GM12878 (cell line): Measurements from ENCODE around the gene HTRA2. TPM values are rescaled to one million over a fixed set of nuclear protein-coding genes. Genes with fewer than 3 reads are reported as not detected.

ENCODE experiments used
- ASH2L ChIP-seq: fragments of 300-600, 200-600 bp; sonication (generic); IDR thresholded peaks from 2 replicates; pipeline ENCODE4 v1.6.1; 2017; ENCODE audit warnings: low read depth, mild to moderate bottlenecking, borderline replicate concordance
- CREB1 ChIP-seq: IDR thresholded peaks from 2 replicates; pipeline ENCODE4 v1.6.1; 2012; ENCODE audit warnings: low read depth, mild to moderate bottlenecking, inconsistent platforms
- CTCF ChIP-seq, 3 experiments: IDR thresholded peaks in 2 of 3; conservative IDR thresholded peaks in 1 of 3; 2 replicates each; pipeline ENCODE4 v1.5.1; 2011; ENCODE audit warnings: low read depth in 3 of 3, low read length in 3 of 3, mild to moderate bottlenecking in 3 of 3, control low read depth in 2 of 3, moderate library complexity in 2 of 3, inconsistent platforms in 1 of 3, mixed read lengths in 1 of 3; ENCODE audit not compliant: control insufficient read depth in 2 of 3, insufficient read depth in 1 of 3; ENCODE audit errors: extremely low read depth in 1 of 3
- DPF2 ChIP-seq: fragments of 450-650 bp; IDR thresholded peaks from 2 replicates; pipeline ENCODE4 v1.6.1; 2017; ENCODE audit warnings: mild to moderate bottlenecking
- KLF5 ChIP-seq: fragments of 450-650 bp; IDR thresholded peaks from 2 replicates; pipeline ENCODE4 v1.6.1; 2014; ENCODE audit warnings: mild to moderate bottlenecking; ENCODE audit not compliant: partially characterized antibody
- RELB ChIP-seq: fragments of 450-650 bp; IDR thresholded peaks from 2 replicates; pipeline ENCODE4 v1.6.1; 2017; ENCODE audit warnings: low read depth, mild to moderate bottlenecking, moderate library complexity
- TARDBP ChIP-seq: IDR thresholded peaks from 2 replicates; pipeline ENCODE4 v1.6.1; 2016; ENCODE audit warnings: borderline replicate concordance
- TCF3 ChIP-seq: IDR thresholded peaks from 2 replicates; pipeline ENCODE4 v1.6.1; 2012; ENCODE audit warnings: low read depth, mild to moderate bottlenecking, low read length, borderline replicate concordance; ENCODE audit not compliant: insufficient read depth
- polyA plus RNA-seq, 11 experiments: library from polyadenylated mRNA; depleted of rRNA in 4 of 11; unstranded in 6 of 11; stranded (reverse) in 5 of 11; fragments of >200 nt; fragmentation: Nextera tagmentation in 4 of 11; fragmentation: Illumina TruSeq in 1 of 11; extraction: Ambion mirVana in 4 of 11; extraction: Trizol in 1 of 11; gene quantifications; 1 replicate in 1 of 11; 2 replicates in 10 of 11; pipeline versions ENCODE4 v1.2.1 to v1.2.3, GENCODE V29; 2011 to 2016; ENCODE audit warnings: inconsistent platforms in 2 of 11, missing spikeins in 2 of 11, low read depth in 1 of 11
- total RNA-seq, 4 experiments: library from RNA; depleted of rRNA in 3 of 4; stranded (reverse); fragments of >200 nt in 3 of 4; fragmentation: Illumina TruSeq in 1 of 4; extraction: Trizol in 1 of 4; gene quantifications; 2 replicates each; pipeline versions ENCODE4 v1.2.1 to v1.2.3, GENCODE V29; 2013 to 2021
- TF ChIP-seq, protein P1 (sequence below): fragments of 450-650 bp; IDR thresholded peaks from 2 replicates; pipeline ENCODE4 v1.6.1; 2017; ENCODE audit warnings: mild to moderate bottlenecking, moderate library complexity

The HTRA2 gene
- total and polyA plus RNA-seq, 10 of the 15 experiments (the other 5 are each of a cell fraction or from before 2014, with no cell fraction given): 42.3 to 73.9 (median 54.6) TPM

DNA sequence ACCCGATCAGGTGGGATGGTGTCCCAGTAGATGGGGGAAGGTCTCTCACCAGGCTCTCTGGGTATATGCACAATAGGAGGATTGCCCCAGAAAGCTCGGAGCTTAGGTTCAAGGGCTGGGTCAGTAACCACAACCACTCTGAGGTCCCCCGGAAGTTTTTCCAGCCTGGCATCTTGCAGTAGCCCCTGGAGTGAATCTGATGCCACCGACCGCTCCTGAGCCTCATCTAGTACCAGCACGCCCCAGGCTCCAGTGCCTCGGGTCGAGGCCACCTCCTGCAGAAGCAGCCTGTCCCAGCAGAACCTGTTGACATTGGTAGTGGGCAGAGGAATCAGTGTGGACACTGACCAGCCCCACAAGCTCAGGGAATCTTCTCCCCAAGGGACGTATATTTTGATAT is 5.7 kb upstream of the HTRA2 start (continued):
- TF ChIP-seq, protein P1, sequence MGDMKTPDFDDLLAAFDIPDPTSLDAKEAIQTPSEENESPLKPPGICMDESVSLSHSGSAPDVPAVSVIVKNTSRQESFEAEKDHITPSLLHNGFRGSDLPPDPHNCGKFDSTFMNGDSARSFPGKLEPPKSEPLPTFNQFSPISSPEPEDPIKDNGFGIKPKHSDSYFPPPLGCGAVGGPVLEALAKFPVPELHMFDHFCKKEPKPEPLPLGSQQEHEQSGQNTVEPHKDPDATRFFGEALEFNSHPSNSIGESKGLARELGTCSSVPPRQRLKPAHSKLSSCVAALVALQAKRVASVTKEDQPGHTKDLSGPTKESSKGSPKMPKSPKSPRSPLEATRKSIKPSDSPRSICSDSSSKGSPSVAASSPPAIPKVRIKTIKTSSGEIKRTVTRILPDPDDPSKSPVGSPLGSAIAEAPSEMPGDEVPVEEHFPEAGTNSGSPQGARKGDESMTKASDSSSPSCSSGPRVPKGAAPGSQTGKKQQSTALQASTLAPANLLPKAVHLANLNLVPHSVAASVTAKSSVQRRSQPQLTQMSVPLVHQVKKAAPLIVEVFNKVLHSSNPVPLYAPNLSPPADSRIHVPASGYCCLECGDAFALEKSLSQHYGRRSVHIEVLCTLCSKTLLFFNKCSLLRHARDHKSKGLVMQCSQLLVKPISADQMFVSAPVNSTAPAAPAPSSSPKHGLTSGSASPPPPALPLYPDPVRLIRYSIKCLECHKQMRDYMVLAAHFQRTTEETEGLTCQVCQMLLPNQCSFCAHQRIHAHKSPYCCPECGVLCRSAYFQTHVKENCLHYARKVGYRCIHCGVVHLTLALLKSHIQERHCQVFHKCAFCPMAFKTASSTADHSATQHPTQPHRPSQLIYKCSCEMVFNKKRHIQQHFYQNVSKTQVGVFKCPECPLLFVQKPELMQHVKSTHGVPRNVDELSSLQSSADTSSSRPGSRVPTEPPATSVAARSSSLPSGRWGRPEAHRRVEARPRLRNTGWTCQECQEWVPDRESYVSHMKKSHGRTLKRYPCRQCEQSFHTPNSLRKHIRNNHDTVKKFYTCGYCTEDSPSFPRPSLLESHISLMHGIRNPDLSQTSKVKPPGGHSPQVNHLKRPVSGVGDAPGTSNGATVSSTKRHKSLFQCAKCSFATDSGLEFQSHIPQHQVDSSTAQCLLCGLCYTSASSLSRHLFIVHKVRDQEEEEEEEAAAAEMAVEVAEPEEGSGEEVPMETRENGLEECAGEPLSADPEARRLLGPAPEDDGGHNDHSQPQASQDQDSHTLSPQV: no peak
- TF ChIP-seq CREB1 (no peak), ASH2L (no peak), CTCF (IDR thresholded peaks at IDR 0.05 in 2 of 3, conservative IDR thresholded peaks at IDR 0.05 in 1 of 3; ENCODE audit: control insufficient read depth in 2 of 3, extremely low read depth in 1 of 3, insufficient read depth in 1 of 3, low read depth in 3 of 3, low read length in 3 of 3) (no peak), TCF3 (no peak), TARDBP (no peak), KLF5 (no peak), DPF2 (no peak), RELB (no peak)
- TF ChIP-seq, all 136 proteins: peak for 0
